ENCODE data around the gene ARHGEF26.

ARHGEF26 gene

DNA sequence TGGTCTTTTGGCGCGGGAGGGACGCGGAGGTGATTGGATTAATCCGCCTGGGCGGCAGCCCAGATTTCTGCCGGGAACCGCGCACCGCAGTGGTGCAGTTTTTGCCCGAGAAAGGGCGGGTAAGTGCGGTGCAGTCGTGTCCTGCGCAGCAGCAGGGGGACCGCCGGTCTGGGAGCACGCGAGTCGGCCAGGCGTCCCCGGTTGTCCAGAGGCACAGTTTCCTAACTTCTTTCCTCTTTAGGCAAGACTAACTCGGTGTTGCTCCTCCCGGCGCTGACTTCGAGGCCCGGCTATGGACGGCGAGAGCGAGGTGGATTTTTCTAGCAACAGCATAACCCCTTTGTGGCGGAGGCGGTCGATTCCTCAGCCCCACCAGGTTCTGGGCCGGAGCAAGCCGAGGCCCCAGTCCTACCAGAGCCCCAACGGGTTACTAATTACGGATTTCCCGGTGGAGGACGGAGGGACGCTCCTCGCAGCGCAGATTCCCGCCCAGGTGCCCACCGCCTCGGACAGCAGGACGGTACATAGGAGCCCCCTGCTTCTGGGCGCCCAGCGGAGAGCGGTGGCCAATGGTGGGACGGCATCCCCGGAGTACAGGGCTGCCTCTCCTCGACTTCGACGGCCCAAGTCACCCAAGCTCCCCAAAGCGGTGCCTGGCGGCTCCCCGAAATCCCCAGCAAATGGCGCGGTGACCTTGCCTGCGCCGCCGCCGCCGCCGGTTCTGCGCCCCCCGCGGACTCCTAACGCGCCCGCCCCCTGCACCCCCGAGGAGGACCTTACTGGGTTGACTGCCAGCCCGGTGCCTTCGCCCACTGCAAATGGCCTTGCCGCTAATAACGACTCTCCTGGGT is 736 bp downstream of the ARHGEF26 start:
- TF ChIP-seq, protein P1, sequence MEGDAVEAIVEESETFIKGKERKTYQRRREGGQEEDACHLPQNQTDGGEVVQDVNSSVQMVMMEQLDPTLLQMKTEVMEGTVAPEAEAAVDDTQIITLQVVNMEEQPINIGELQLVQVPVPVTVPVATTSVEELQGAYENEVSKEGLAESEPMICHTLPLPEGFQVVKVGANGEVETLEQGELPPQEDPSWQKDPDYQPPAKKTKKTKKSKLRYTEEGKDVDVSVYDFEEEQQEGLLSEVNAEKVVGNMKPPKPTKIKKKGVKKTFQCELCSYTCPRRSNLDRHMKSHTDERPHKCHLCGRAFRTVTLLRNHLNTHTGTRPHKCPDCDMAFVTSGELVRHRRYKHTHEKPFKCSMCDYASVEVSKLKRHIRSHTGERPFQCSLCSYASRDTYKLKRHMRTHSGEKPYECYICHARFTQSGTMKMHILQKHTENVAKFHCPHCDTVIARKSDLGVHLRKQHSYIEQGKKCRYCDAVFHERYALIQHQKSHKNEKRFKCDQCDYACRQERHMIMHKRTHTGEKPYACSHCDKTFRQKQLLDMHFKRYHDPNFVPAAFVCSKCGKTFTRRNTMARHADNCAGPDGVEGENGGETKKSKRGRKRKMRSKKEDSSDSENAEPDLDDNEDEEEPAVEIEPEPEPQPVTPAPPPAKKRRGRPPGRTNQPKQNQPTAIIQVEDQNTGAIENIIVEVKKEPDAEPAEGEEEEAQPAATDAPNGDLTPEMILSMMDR (IDR thresholded peaks at IDR 0.05; ENCODE audit: low read depth, low read length): no peak
- TF ChIP-seq POLR2A (IDR thresholded peaks at IDR 0.05; ENCODE audit: extremely low read depth, insufficient read length) (no peak), MYC (IDR thresholded peaks at IDR 0.05; ENCODE audit: low read depth, low read length) (no peak)
- TF ChIP-seq, protein P2, sequence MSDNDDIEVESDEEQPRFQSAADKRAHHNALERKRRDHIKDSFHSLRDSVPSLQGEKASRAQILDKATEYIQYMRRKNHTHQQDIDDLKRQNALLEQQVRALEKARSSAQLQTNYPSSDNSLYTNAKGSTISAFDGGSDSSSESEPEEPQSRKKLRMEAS (IDR thresholded peaks at IDR 0.05; ENCODE audit: low read depth, low read length): no peak
- DNase-seq (ENCODE audit: low read depth): no peak
- H3K4me3 ChIP-seq (ENCODE audit: low read depth, low read length): no peak overlapping the region

DNA sequence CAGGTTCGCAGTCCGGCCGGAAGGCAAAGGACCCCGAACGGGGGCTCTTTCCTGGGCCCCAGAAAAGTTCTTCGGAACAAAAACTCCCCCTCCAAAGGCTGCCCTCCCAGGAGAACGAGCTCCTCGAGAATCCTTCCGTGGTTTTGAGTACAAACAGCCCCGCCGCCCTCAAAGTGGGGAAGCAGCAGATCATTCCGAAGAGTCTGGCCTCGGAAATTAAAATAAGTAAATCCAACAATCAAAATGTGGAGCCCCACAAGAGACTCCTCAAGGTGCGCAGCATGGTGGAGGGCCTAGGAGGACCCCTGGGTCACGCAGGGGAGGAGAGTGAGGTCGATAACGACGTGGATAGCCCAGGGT is 1.3 kb downstream of the ARHGEF26 start:
- no peak for DNase-seq (ENCODE audit: low read depth)
- H3K4me3 ChIP-seq (ENCODE audit: low read depth, low read length): no peak overlapping the region
- TF ChIP-seq POLR2A (IDR thresholded peaks at IDR 0.05; ENCODE audit: extremely low read depth, insufficient read length) (no peak), MYC (IDR thresholded peaks at IDR 0.05; ENCODE audit: low read depth, low read length) (no peak)
- TF ChIP-seq, protein P1 (IDR thresholded peaks at IDR 0.05; ENCODE audit: low read depth, low read length): no peak
- TF ChIP-seq, protein P2 (IDR thresholded peaks at IDR 0.05; ENCODE audit: low read depth, low read length): no peak

DNA sequence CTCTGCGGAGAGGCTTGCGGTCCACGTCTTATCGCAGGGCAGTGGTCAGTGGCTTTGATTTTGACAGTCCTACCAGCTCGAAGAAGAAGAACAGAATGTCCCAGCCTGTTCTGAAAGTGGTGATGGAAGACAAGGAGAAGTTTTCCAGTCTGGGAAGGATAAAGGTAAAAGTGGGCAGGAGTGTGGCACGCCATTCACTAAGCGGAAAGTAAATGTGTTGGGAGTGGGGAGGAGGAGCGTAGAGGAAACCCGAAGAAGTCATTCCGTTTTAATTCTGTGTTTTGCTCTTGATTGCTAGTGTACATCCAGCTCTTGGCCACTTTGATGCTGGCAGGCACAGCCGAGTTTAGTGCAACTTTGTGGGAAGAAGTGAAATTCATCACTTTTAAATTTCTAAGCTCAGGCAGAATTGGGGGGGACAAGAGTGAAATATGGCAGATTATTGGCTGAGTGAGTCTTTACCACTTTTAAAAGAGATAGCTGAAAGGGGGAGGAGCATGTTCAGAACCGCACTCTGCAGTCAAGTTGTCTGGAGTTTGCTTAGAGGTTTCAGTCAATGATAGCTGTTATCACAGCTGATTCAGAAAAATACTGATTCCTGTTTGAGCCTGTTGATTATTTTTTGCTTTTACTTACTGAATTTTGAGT is 1.8 kb downstream of the ARHGEF26 start:
- no peak for DNase-seq (ENCODE audit: low read depth)
- TF ChIP-seq POLR2A (IDR thresholded peaks at IDR 0.05; ENCODE audit: extremely low read depth, insufficient read length): no peak
- no peak for TF ChIP-seq MYC (IDR thresholded peaks at IDR 0.05; ENCODE audit: low read depth, low read length)
- TF ChIP-seq, protein P1 (IDR thresholded peaks at IDR 0.05; ENCODE audit: low read depth, low read length): no peak
- TF ChIP-seq, protein P2 (IDR thresholded peaks at IDR 0.05; ENCODE audit: low read depth, low read length): no peak
- H3K4me3 ChIP-seq (ENCODE audit: low read depth, low read length): no peak overlapping the region

DNA sequence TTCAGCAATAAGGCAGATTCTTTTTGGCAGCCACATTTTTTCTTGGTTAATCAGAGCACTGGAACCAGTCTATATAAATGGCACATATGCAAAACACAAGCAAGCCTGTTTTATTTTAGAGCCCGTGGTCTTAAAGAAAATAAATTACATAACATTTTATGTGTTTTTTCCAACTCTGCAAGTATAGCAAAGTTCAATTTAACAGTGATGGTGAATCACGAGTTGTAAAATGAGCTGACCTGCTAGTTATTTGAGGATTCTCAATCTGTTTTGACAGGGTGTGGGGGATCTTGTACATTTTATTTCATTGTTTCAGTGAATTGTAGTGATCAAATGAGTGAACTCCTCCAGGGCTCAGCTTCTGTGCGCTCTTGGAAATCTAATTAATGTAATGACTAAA is 2.7 kb downstream of the ARHGEF26 start:
- TF ChIP-seq POLR2A (IDR thresholded peaks at IDR 0.05; ENCODE audit: extremely low read depth, insufficient read length): no peak
- TF ChIP-seq, protein P1 (IDR thresholded peaks at IDR 0.05; ENCODE audit: low read depth, low read length): no peak
- TF ChIP-seq, protein P2 (IDR thresholded peaks at IDR 0.05; ENCODE audit: low read depth, low read length): no peak
- TF ChIP-seq MYC (IDR thresholded peaks at IDR 0.05; ENCODE audit: low read depth, low read length): no peak

DNA sequence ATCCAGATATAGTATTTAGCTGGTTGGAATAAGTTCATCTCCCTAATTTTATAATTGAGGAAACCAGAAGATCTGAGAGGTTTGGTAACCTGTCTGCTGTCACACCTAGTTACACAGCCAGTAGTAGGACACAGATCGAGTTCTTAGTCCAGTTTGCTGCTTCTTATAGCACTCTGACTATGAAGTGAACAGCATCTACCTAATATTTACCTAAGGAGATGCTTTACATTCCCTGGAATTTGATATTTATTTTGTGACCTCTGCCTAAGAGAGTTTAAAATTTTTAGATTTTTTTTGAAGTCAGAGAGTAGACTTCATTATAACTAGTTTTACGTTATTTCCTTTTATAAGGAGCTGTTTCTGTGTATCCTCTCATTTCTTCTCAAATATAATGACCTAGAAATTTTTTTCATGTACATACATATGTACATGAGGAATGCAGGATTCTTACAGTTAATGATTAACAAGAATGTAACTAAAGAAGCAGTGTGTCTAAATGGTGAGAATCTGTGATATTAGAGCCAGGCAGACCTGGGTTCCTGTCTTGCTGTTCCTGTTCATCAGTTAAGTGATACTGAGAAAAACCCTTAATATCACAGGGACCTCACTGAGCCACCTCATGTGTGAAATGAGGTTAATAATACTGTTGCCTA is 4.3 kb downstream of the ARHGEF26 start:
- no peak overlapping the region for H3K4me3 ChIP-seq (ENCODE audit: low read depth, low read length)
- no peak for DNase-seq (ENCODE audit: low read depth)
- TF ChIP-seq, protein P2 (IDR thresholded peaks at IDR 0.05; ENCODE audit: low read depth, low read length): no peak
- no peak for TF ChIP-seq MYC (IDR thresholded peaks at IDR 0.05; ENCODE audit: low read depth, low read length)
- TF ChIP-seq, protein P1 (IDR thresholded peaks at IDR 0.05; ENCODE audit: low read depth, low read length): no peak

More for the DNA sequence above, 2.7 kb downstream of the ARHGEF26 start:
- no peak overlapping the region for H3K4me3 ChIP-seq (ENCODE audit: low read depth, low read length)
- DNase-seq (ENCODE audit: low read depth): no peak
